ENCODE data around the gene DNAH8. TPM values are rescaled to one million over a fixed set of nuclear protein-coding genes. Genes with fewer than 3 reads are reported as not detected.

Gene DNAH8
- total and polyA plus RNA-seq, 2 donors (not counting 3 experiments of a cell fraction or from before 2014, with no cell fraction given), result 0.29 to 0.61 TPM

DNA sequence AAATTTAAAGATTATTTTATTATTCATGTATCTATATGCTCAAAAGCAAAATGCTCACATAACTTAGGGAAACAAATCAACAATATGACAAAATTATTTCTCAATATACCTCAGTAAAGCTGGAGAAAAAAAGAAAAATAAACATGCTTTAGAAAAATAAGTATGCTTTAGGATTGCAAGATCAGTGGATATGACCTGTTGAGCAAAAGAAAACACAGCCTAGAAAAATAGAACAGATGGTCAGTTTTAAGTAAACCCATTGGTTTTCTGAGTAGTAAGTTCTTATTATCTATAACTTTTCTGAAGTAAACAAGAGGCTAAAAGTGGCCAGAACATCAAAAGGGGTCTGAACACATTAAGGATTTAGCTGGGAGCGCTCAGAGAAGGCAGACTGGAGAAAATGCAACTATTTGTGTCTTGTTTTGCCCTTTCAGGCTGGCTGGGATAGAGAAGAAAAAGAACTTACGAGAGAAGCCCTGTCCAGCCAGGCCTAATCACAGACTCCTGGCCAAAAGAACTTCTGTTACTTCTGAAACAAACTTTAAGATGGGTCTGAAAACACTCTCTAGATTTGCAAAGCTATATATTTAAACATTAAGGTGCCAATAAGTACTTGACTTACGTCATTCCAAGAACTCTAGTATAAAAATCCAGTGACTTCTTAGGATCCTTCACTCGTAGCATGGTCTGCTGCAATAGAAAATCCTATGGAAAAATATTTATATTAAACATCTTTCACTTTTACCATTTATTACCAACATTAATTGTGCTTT, 28.7 kb upstream of the DNAH8 start:
- intact Hi-C loops (cut with micrococcal nuclease), result no loop called here
- DNase-seq (ENCODE audit: low read depth, low spot score) (no peak), FAIRE-seq (no peak)
- Histone ChIP-seq H3K27me3 (ENCODE audit: control insufficient read depth in 2 of 2, insufficient read depth in 2 of 2, low read length in 2 of 2) (no peaks in the 10 kb centered on the region), H3K9me1 (replicated peaks; ENCODE audit: control insufficient read depth, extremely low read depth, insufficient read depth, low read length) (no peaks in the 10 kb centered on the region), H3K9ac (replicated peaks; ENCODE audit: extremely low read depth, insufficient read depth, low read length) (no peak overlapping the region), H3K27ac (ENCODE audit: insufficient read depth, low read depth, low read length) (no peak overlapping the region), H3K9me3 (replicated peaks; ENCODE audit: control insufficient read depth, insufficient read depth, low read length) (no peaks in the 10 kb centered on the region), H4K20me1 (replicated peaks; ENCODE audit: control insufficient read depth, extremely low read depth, insufficient read depth, low read length) (peaks cover 4% of the 10 kb centered on the region), H3K4me2 (ENCODE audit: insufficient read depth, low read length) (no peak overlapping the region), H3K4me3 (replicated peaks in 1 of 3; ENCODE audit: insufficient read depth in 1 of 3, low read depth in 1 of 3, low read length in 3 of 3) (no peak overlapping the region), H2AFZ (ENCODE audit: low read depth, low read length) (no peak overlapping the region), H3K4me1 (ENCODE audit: control insufficient read depth, extremely low read depth, insufficient read depth, low read length) (no peaks in the 10 kb centered on the region), H3K79me2 (ENCODE audit: control insufficient read depth, insufficient read depth, low read length) (peaks cover 54% of the 10 kb centered on the region), H3K36me3 (ENCODE audit: control insufficient read depth in 2 of 2, extremely low read depth in 1 of 2, insufficient read depth in 2 of 2, low read length in 2 of 2) (peaks cover 4 to 9% of the 10 kb centered on the region in 2 experiments)
- no TSS peak for BruUV-seq (replicated peaks)
- ChIA-PET CTCF (interaction anchor here (1.7 kb wide), 1 partner anchor 97 kb away, joined by 4 read pairs; no protein-coding TSS in a partner anchor), POLR2A (no interaction called here)
- dilution Hi-C loops (cut with MboI; ENCODE audit: extremely low pct_ligation_motif_present, low sequenced_read_pairs), result no loop called here
- no peak for TF ChIP-seq POLR2A (IDR thresholded peaks at IDR 0.05; ENCODE audit: low read depth, low read length)
- no peak for TF ChIP-seq CTCF (IDR thresholded peaks at IDR 0.05; ENCODE audit: extremely low read depth in 1 of 2, insufficient read depth in 1 of 2, low read depth in 1 of 2, low read length in 2 of 2)
- no peak for TF ChIP-seq FOS (IDR thresholded peaks at IDR 0.05; ENCODE audit: borderline replicate concordance, insufficient read depth, low read length)
- TF ChIP-seq EZH2 (IDR thresholded peaks at IDR 0.05; ENCODE audit: borderline replicate concordance, low read depth, low read length, severe bottlenecking), result no peak
- no peak for TF ChIP-seq JUN (IDR thresholded peaks at IDR 0.05; ENCODE audit: borderline replicate concordance, insufficient read depth, insufficient read length, low read depth)
- no peak for TF ChIP-seq MAX (IDR thresholded peaks at IDR 0.05; ENCODE audit: insufficient read depth, insufficient read length)
- TF ChIP-seq POLR2AphosphoS5 (IDR thresholded peaks at IDR 0.05; ENCODE audit: insufficient read depth, low read depth, low read length), result no peak
- TF ChIP-seq GATA2 (IDR thresholded peaks at IDR 0.05; ENCODE audit: insufficient read depth, insufficient read length, low read depth, low read length), result no peak
- TF ChIP-seq MYC (IDR thresholded peaks at IDR 0.05; ENCODE audit: low read depth, low read length), result no peak
